NK-92 (cell line): ENCODE results near the gene PM20D1.

Experiments
- DNase-seq: peaks from one replicate; lab custom pipeline; 2025; ENCODE audit not compliant: unreplicated experiment; lab: John Stamatoyannopoulos, UW

The PM20D1 gene

DNA sequence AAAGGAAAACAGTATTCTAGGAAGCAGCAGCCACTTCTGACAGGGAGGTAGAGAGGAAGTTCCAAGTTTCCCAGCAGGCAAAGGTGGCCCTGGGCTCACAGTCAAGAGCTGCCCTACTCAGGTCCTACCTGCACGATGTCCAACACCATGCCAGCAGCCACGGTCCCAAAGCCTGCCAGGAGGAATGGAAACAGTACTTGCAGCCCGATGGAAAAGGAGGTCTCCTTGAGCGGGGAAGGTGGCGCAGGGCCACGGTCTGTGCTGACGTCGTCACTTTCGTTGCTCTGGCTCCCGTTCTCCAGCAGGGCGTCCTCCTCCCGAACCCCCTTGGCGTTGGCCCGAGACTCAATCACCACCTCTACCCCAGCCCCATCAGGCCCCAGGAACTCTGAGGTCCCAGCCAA, 40.0 kb downstream of the PM20D1 start:
- no peak for DNase-seq

GRCh38 chr1:205809469-205809868, 40.5 kb downstream of the PM20D1 start:
- DNase-seq = no peak

GRCh38 chr1:205805082-205805711, 44.7 kb downstream of the PM20D1 start:
- DNase-seq = no peak

DNA sequence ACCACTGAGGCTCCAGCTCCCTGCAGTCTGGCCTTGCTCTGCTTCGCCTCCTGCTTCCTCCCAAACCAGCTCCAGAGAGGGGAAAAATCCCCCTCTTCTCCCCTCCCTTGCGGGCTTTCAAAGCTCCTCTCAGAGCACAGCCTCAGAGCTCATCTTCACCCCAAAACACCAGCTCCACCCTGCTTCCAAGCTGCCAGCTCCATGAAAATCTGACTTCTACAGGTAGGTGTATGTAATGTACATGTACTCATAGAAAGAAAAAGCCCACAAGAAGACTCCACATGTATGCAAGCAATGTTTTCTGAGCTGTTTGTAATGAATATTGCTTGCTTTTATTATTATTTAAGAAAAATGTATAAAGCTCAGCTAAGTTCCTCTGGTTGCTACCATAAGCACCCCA, 45.3 kb downstream of the PM20D1 start:
- no peak for DNase-seq

GRCh38 chr1:205803986-205804385, 45.9 kb downstream of the PM20D1 start:
- DNase-seq = no peak

DNA sequence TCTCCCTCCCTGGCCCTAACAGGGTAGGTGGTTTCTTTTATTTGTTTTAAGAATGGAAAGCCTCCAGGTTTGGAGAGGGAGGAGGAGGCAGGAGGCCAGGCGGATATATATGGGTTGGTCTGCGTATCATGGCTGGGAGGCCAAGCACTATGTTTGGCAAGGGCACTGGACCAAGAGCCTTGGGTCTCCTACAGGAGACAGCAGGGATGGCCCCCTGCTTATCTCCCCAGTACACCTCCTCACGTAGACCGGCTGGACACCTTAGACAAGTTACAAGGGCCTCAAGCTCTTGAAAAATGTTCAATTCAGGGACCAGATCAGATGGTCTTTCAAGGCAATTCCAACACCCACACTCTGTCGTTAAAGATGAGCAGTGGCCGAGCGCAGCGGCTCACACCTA, 47.9 kb downstream of the PM20D1 start:
- DNase-seq = no peak

DNA sequence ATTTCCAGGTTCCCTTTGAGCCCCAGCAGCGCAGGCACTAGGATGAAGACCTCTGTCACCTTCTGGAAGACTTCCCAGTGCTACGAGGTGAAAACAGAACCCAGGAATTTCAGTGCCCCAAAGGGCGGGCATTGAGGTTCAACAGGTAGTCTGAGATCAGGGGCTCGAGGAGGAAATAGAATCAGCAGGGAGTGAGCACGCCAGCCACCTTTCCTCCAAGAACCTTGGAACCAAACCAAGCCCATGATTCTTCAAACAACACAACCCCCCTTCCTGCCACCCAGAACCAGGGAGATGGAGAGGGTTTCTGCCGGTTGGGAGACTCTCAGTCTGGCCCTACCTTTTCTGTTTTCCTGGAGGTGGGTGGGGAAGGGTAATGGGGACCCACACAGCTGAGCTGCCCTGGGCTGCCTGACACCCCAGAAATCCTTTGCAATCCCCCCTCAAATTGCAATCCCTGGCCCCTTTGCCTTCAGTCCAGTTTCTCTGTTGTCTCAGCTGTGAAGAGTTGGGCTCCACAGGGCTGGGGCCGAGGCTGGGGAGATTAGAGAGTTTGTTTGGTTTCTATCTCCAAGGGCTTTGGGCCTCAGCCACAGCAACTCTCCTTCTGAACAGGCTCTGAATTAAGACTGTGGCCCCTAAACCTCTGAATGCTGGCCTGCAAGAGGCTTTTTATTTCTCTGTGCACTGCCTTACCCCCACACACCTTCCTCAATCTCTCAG, 48.8 kb downstream of the PM20D1 start:
- no peak for DNase-seq

DNA sequence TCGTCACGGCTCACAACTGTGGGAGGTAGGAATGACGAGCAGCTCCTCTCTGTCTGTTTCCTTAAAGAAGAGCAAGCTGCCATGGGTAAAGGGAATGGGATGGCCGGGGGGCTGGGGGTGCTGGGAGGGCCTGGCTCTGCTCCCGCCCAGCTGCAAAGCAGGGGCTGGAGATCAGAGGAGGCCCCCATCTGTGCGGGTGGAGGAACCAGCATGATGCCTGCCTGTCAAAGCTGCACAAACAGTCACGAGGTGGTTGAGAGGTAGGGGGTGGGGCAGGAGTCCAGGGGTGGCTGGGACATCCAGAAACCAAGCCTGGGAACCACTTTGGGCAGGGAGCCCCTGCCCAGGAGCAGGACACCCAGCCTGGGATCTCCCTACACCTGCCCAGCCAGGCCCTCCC, 49.5 kb downstream of the PM20D1 start:
- DNase-seq = no peak

DNA sequence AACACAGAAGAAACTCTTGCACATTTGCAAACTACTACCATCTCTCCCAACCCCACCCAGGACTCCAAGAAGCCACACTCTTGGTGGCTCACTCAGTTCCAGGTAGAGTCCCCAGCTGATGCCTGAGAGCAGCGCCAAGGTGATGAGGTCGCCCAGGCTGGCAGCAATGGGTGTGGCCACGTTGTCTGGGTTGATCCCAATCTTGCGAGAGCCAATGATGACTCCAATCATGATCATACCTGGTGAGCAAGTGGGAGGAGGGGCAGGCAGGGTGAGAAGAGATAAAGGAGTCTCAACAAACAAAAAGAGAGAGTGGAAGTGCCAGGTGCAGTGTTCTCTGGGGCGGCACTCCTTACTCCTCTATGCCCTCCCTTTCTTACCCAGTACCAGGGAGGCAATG, 51.4 kb downstream of the PM20D1 start:
- DNase-seq = no peak

GRCh38 chr1:205797168-205797567, 52.8 kb downstream of the PM20D1 start:
- no peak for DNase-seq

DNA sequence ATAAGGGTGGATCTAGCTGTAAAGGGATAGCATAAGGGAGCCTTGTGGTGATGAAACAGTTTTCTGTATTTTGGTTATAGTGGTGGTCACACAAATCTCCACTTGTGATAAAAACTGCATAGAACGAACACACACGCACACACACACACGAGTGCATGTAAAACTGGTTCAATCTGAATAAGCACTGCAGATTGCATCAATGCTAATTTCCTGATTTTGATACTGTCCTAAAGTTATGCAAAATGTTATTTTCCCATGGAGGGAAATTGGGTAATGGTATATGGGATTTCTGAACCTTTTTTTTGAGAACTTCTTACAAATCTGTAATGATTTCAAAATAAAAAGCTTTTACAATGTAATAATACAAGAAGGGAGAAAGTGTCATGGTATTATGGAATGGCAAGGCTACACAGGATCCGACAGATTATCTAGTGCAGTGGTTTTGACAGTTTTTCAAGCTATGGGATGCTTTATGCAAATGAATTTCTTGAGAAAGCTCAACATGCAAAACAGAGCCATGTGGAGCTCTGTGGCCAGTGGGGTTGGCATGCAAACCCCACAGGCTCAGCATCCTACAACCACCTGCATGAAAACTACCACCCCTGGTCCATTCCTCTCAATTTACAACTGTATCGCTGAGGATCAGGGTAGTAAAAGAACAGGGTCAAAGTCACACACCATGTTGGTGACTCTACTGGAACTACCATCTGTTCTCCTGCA, 55.8 kb downstream of the PM20D1 start:
- DNase-seq = no peak

DNA sequence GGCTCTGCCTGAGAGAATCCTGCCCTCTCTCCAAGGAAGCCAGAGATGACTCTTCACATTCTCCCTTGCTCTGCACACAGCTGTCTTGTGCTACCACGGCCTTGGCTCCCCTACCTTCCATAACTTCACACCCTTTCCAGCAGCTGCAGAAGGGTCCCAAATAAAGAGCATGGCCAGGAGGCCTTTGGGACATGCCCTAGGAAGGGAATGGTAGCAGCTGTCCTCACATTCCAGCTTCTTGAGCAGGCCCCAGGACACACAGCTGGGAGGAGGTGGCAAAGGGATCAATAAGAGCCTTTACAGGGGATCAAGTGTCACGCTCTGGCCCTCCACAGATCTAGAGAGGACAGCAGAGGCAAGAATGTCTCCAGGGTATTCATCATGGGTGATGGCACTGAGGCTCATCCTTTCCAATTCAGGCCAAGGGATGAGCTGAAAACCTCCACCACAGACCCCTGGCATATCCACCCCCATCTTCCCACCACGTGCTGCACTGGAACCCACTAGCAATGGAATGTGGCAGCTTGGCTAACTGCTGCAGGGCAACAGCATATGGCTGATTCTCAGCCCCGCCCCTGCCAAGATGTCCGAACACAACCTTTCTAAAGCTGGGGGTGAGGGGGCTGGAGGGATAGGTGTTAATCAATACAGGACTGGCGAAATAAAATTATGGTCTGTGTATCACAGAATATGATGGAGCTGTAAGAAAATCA, 56.8 kb downstream of the PM20D1 start:
- DNase-seq = no peak

DNA sequence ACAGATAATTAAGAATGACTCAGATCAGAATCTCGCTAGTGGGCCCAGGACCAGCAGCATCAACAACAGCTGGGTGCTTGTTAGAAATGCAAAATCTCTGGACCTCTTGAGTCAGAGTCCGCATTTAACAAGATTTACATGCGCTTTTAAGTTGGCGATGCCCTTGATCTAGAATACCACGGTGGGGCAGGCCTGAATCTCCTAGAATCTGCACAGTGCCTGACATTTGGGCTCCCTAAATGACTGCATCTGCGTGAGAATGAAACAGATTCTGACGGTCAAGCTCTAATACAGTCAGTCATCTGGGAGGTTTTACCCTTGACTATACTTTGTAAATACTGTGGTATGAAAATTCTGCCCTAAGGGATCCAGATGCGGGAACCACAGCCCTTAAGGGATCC, 57.5 kb downstream of the PM20D1 start:
- DNase-seq = no peak

- DNase-seq = no peak
Observed at GRCh38 chr1:205791568-205792180, 58.3 kb downstream of the PM20D1 start.

DNA sequence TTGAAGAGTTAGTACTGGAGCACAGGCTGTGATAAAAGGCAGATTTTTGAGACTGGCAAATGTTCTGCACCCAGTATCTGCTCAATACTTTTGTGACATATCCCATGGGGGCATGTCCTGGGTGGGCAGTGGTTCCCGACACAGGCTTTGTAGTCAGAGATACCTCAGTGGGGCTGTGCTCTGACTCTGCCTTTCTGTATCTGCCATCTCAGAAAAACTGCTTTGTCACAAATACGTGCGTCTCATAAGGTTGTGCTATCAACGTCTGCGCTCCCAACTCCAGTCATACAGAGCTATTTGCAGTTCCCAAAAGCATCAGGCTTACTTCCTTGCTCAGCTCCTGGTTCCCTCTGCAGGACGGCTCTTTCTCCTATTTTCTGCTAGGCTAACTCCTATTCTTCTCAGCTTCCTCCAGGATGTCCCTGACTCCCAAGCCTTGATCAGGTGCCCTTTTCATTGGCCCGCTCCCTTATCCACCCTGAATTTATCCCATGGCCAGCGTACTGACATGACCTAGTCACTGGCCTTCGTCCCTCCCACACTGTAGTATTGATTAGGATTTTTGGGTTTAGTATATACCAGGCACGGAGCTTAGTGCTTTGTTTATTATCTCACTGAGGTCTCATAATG, 62.5 kb downstream of the PM20D1 start:
- no peak for DNase-seq

DNA sequence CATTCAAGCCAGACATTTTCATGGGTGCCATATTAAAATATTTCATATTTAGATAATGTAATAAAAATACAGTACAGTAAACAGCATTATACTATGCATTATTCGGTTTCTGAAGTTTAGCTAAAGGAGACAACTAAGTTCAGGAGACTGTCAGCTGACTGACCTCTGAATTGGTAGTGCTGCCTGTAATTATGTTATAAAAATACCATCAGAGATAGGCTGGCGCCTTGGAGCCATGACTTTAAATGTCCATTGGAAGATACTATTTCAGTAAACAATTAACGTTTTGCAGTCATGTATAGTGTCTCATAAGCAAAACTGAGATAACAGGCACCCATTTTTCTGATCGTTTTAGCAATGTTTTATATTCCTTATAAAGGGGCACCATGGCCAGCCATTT, 63.3 kb downstream of the PM20D1 start:
- no peak for DNase-seq

DNA sequence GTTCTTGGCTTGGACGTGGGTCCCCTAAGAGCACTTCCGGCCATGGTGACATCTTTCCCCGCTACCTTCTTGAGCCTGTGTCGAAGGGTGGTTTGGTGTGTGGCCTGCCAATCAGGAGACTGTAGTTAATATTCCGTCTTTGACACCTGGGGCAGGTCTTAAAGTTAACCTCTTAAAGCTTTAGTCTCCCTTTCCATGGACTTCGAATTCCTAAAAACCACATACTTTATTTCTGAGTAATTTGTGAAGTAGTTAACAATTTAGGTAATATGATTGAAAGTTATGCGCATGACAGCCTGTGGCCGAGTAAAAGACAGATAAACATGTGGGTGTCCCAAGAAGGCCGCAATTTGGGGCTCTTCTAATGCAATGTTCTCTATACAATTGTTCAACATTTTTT, 64.5 kb downstream of the PM20D1 start:
- no peak for DNase-seq

GRCh38 chr1:205783904-205784303, 66.0 kb downstream of the PM20D1 start:
- no peak for DNase-seq

DNA sequence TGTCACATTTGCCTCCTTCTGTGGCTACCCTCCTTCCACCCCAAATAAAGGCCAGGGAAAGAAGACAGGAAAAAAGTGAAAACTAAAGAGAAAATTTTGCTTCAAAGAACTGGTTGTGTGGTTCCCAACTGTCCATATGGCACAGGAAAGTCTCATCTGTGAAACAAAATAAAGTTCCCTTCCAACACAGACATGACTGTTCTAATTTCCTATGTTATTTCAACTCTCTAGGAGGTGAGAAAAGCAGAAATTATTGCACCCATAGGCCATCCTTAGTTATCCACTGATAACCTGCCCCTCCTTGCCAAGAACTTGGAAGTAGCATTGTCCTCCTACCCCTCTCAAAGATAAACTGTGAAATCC, 66.5 kb downstream of the PM20D1 start:
- DNase-seq = no peak

DNA sequence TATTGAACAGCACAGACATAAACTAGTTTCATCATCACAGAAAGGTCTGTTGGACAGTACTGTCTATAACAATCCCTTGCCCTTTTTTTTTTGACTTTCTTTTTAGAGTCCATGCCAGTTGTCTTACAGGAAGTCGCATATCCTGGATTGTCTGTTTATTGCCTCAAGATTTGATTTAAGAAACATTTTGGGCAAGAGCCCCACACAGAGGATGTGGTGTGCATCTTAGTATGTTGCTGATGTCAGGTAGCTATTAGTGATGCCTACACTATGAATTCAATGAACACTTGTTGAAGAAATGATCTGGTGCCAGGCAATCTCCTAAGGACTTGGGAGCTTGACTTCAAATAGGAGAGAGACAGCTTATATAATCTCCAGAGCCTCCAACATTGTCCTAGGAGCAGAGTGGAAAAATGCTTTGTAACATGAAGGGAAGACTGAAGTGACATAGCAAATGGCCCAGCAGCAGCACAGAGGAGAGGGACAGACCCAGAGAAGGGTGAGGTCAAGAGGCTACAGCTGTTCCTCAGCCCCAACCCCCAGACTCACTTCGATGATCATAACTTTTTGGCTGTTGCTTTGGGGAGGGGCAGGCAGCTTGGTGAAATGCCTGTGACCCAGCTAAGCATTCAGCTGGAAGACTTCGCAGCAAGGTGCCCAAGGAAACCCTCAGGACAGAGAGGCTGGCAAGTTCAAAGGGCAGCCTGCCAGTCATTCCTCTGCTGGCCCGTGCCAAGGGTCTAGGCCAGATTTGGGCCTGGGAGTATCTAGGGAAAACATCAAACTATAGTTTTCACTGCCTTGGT, 67.1 kb downstream of the PM20D1 start:
- DNase-seq = no peak
